DMS 273 (cell line): Measurements from ENCODE around the gene ITGB6.

Experiments used
- DNase-seq: peaks from one replicate; lab custom pipeline; 2025; ENCODE audit not compliant: unreplicated experiment; lab: John Stamatoyannopoulos, UW

Gene ITGB6

DNA sequence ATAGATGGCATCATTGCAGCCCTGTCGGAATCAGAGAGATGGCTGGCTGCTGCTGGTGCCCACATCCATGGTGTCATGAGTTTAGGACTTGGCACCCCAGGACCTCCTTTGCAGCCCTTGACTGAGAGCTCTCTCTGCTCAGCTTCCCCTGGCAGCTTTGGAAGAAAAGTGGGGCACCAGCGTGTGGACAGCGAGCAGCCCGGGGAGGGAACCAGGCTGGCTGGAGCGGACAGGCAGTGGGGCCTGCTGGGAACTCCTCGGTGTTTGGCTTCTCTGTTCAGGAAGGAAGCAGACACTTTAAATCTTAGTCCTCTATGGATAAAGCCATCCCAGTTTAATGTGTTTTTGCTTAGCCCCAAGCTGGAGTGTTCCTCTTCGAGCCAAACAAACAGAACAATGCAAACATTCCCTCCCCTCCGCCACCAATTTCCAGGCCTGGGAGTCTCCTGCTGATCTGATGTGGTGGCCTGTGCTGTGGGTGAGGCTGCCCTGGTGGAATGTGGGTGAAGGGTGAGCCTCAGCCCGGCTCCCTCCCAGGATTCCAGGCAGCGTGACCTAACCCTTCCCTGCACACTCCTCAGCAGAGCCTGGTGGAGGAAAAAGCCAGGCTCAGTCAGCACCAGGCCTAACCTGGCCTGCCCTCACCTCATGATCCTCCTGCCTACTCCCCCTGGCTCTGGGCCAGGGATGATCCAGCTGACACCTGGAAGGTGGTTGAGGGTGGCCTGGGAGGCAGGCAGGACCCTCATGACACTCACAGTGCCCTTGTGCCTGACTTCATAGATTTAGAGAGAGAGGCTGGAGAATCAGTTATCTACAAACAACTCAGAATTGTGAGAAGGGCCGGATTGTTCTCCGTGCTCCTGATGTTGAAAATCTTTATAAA is 21.6 kb upstream of the ITGB6 start:
- no peak for DNase-seq

DNA sequence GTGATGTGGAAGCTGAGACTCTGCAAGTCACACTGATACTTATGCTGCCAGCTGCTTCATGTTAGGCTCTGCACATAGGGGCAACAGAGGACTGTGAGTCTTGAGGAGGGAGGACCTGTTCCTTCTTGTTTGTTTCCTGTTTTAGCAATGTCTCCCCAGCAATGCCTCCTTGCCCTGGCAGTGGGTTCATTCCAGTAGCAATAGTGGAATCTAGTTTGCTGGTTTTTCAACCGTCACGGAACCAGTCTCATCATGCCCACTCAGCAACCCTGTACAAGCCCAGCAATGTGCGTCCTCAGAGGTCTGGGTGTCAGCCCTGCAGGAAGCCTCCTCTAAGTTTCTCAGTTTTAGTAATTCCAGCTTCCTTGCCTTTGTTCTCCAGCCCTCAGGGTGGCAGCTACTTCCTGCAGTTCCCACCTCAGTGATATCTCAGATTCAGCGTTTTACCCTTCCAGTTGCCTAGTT is 20.5 kb upstream of the ITGB6 start:
- DNase-seq: no peak

GRCh38 chr2:160220026-160220425 is 20.0 kb upstream of the ITGB6 start:
- no peak for DNase-seq

DNA sequence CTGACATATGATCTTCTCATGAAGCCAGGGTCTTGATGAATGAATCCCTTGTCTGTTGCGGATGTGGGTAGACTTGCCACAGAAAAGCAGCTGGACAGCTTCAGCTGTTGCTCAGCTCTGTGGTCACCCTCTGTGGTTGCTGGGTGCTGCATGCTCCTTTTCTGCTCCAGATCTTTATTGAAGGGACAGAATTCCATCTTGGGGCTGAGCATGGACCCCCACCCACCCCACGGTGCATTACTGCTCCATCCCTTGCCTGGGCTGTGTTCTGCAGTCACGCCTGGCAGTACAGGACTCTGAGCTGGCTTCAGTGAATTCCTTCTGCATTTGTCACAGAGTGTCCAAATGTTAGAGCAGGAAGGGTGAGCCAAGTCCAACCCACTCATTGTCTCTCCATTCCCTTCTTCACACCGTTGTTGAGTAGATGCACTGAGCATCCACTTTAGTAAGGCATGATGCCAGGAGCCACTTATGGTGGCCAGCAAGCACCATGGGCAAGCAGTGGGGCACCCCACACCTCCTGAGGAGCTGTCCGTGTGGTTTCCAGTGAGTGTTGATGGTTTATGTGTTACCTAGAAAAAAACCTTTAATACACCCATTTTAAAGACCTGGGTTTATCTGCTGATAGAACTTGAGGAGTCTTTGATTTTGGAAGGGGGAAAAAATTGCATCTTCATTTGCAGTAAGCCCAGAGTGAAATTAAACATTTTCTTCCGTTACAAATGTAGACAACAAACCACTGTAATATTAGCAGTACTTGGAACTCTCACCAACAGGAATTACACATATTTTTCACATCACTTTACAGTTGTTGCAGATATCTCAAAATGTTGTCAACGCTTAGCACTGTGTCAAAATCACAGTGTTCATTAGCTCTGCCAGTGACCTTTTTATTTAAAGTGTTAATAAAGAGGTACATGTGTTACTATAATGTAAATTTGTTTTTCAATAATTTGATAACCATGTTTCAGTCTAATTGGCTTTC is 14.7 kb upstream of the ITGB6 start:
- DNase-seq: no peak

DNA sequence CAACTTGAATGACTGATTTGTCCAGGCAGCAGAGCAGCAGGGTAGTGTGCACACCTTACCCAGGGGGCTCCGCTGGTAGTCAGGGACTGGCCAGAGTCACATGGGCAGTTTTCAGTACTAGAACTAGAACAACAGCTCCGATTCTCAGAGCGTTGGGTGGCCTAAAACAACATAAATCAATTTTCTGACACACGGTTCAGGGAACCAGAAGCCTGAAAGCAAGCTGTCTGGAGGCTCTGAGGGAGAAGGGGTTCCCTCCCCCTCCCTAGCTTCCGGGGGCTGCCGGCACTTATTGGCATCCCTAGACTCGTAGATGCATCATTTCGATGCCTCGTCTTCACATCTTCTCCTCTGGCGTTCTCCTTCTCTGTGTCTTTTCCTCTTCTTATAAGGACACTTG is 13.4 kb upstream of the ITGB6 start:
- DNase-seq: no peak

- peak; percentile 74 for DNase-seq
Observed at GRCh38 chr2:160210599-160211138, 10.6 kb upstream of the ITGB6 start.

GRCh38 chr2:160209516-160209856 is 9.4 kb upstream of the ITGB6 start:
- DNase-seq: peak; percentile 7

- DNase-seq: no peak
Observed at GRCh38 chr2:160208655-160209515, 8.8 kb upstream of the ITGB6 start.

GRCh38 chr2:160207804-160208654 is 8.0 kb upstream of the ITGB6 start:
- DNase-seq: no peak

DNA sequence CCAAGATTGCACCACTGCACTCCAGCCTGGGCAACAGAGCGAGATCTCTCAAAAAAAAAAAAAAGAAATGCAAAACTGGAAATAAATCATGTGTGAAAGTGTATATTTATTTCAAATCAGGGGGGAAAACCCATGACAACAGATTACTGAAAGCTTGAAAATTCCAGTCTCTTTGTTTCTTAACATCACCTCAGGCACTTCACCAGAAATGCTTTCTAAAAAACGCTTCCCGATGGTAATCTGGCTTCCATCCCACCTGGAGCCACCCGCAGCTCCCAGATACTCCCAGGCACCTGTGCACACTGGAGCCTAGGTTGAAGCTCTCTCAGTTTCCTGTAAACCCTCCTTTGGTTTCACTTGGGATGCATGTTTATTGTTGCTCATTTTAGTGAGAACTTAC is 7.2 kb upstream of the ITGB6 start:
- DNase-seq: no peak

DNA sequence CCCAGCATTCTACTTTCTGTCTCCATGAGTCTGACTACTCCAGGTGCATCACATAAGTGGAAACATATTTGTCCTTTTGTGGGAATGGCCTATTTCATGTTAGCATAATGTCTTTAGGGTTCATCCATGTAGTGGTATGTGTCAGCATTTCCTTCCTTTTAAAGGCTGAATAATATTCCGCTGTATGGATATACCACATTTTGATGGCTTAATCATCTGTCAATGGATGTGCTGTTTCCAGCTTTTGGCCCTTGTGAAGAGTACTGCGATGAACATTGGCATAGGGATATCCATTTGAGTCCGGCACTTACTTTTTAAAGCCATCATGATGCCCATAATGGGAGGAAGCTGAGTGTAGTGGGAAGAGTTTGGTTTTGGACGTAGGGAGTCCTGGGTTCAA is 6.4 kb upstream of the ITGB6 start:
- DNase-seq: no peak

- DNase-seq: no peak
Observed at GRCh38 chr2:160205505-160205904, 5.4 kb upstream of the ITGB6 start.

GRCh38 chr2:160203422-160203821 is 3.4 kb upstream of the ITGB6 start:
- DNase-seq: no peak

GRCh38 chr2:160203007-160203406 is 2.9 kb upstream of the ITGB6 start:
- DNase-seq: no peak

DNA sequence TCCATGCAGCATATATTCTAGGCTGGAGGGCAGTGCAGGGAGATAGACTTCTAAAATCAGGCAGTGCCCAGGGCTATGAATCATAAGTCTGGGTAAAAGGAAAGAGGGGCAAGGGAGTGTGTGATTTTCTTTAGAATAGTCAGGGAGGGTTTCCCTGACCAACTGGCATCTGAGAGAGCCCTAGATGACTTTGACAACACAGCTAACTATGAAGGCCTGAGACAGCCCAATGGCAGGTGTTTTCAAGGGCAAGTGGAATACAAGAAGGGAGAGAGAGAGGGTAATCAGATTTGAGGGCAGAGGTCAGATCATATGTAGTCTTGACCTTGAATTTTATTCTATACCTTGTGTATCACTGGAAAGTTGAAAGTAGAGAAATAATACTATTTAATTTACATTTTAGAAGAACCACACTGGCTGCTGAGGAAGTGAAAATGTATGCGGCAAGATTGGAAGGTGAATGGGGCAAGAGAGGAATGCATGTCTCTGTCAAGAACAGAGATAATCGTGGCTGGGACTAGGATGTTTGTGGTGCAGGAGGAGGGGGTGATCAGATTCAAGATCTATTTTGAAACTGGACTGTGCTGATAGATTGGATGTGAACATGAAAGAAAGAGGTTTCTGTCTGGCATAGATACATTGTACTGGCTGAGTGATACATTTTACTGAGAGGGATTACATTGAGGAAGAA is 1.9 kb upstream of the ITGB6 start:
- no peak for DNase-seq

DNA sequence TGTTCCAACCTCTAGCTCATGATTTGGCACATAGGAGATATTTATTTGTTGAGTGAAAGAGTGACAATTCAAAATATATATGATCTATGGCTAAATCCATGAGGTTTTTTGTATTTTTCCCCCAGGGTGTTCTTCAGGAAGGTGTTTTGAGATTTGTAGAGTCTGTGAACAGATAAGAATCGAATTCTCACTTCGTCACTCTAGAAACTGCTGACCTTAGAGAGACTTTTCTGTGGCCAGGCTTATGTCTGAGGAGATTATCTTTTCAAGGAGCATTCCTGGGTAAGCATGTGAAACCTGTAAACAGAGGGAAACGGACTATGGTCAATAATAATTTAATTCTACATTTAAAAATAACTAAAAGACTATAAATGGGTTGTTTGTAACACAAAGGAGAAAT is 849 bp upstream of the ITGB6 start:
- DNase-seq: no peak

- no peak for DNase-seq
Observed at GRCh38 chr2:160199053-160199452, 1.0 kb downstream of the ITGB6 start.

DNA sequence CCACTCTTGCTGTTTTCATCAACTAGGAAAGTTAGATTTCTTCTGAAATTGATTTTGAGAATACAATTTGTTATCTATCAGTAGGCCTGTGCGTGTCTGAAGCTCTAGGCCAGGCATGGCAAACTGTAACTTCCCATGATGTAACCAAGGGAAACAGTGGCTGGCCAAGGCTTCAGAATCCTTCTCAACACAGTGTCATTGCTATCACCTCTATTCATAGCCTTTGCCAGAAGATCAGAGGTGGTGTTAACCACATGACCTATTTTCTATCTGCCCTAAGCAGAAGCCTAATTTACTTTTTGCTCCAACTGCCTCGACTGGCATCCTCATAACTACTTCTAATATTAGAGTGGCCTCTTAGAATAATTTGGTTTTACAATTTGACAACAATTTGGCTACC is 2.5 kb downstream of the ITGB6 start:
- DNase-seq: no peak

DNA sequence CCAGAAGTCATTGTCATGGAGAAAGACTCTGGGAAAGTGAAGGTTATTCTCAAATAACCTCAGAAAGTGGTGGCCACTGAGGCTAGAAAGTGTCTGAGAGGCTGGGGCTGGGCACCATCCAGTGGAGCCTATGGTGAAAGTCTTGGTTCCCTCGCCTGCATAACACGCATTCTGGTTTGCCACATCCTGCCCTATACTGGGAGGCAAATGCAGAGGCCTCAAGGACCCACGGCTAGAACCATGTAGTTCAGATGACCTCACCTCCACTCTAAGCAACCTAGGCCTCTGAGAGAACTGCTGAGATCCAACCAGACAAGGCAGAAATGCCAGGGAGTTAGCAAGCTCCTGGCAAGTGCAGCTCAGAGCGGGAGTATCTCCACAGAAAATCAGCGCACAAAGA is 5.1 kb downstream of the ITGB6 start:
- DNase-seq: no peak
